Measurements from ENCODE around the gene NUDT3. TPM values are rescaled to one million over a fixed set of nuclear protein-coding genes. Genes with fewer than 3 reads are reported as not detected.
A peak's percentile ranks its signal among the peaks of the same experiment; 100 is the strongest.

The NUDT3 gene
- total RNA-seq, 2 donors from 2014 or later = 19.5 to 21.9 TPM

- ATAC-seq = no peak
- DNase-seq = no peak
- intact Hi-C loops (cut with DNase I, micrococcal nuclease) = no loop called here
Observed at GRCh38 chr6:34352305-34352937, 40.0 kb downstream of the NUDT3 start.

GRCh38 chr6:34350934-34351217 lies 41.6 kb downstream of the NUDT3 start:
- intact Hi-C loops (cut with DNase I, micrococcal nuclease) = no loop called here
- ATAC-seq (no peak), DNase-seq (no peak)

GRCh38 chr6:34350137-34350933 lies 42.1 kb downstream of the NUDT3 start:
- ATAC-seq (no peak), DNase-seq (no peak)
- intact Hi-C loops (cut with DNase I, micrococcal nuclease) = no loop called here

GRCh38 chr6:34349211-34349610 lies 43.3 kb downstream of the NUDT3 start:
- ATAC-seq = no peak
- no peak for DNase-seq
- intact Hi-C loops (cut with DNase I, micrococcal nuclease) = no loop called here

GRCh38 chr6:34347303-34347702 lies 45.2 kb downstream of the NUDT3 start:
- DNase-seq (no peak), ATAC-seq (no peak)
- intact Hi-C loops (cut with DNase I, micrococcal nuclease) = no loop called here

GRCh38 chr6:34346175-34347119 lies 46.0 kb downstream of the NUDT3 start:
- intact Hi-C loops (cut with DNase I, micrococcal nuclease) = no loop called here
- DNase-seq (no peak), ATAC-seq (peak; percentile 74)

GRCh38 chr6:34343806-34344205 lies 48.7 kb downstream of the NUDT3 start:
- intact Hi-C loops (cut with DNase I, micrococcal nuclease) = no loop called here
- no peak for ATAC-seq
- DNase-seq = no peak

- intact Hi-C loops (cut with DNase I, micrococcal nuclease) = no loop called here
- ATAC-seq (no peak), DNase-seq (no peak)
Observed at GRCh38 chr6:34342247-34342646, 50.2 kb downstream of the NUDT3 start.

- peak in 1 of 2 donors; percentile 34 for DNase-seq
- intact Hi-C loops (cut with DNase I, micrococcal nuclease) = no loop called here
- ATAC-seq = no peak
Observed at GRCh38 chr6:34341481-34341971, 50.9 kb downstream of the NUDT3 start.

GRCh38 chr6:34340906-34341480 lies 51.5 kb downstream of the NUDT3 start:
- intact Hi-C loops (cut with DNase I, micrococcal nuclease) = no loop called here
- peak; percentile 45 for ATAC-seq
- no peak for DNase-seq

GRCh38 chr6:34340394-34340793 lies 52.1 kb downstream of the NUDT3 start:
- DNase-seq = no peak
- no peak for ATAC-seq
- intact Hi-C loops (cut with DNase I, micrococcal nuclease) = no loop called here

- no peak for DNase-seq
- intact Hi-C loops (cut with DNase I, micrococcal nuclease) = no loop called here
Observed at GRCh38 chr6:34339971-34340370, 52.5 kb downstream of the NUDT3 start.

GRCh38 chr6:34339432-34339831 lies 53.0 kb downstream of the NUDT3 start:
- DNase-seq (no peak), ATAC-seq (no peak)
- intact Hi-C loops (cut with DNase I, micrococcal nuclease) = no loop called here

More at GRCh38 chr6:34339971-34340370, 52.5 kb downstream of the NUDT3 start:
- no peak for ATAC-seq

GRCh38 chr6:34338811-34339210 lies 53.7 kb downstream of the NUDT3 start:
- no peak for DNase-seq
- intact Hi-C loops (cut with DNase I, micrococcal nuclease) = no loop called here
- ATAC-seq = no peak

- intact Hi-C loops (cut with DNase I, micrococcal nuclease) = no loop called here
- DNase-seq (no peak), ATAC-seq (no peak)
Observed at GRCh38 chr6:34338377-34338776, 54.1 kb downstream of the NUDT3 start.

- intact Hi-C loops (cut with DNase I, micrococcal nuclease) = no loop called here
- no peak for DNase-seq
- no peak for ATAC-seq
Observed at GRCh38 chr6:34334796-34335416, 57.6 kb downstream of the NUDT3 start.

- DNase-seq = no peak
- intact Hi-C loops (cut with DNase I, micrococcal nuclease) = no loop called here
Observed at GRCh38 chr6:34333858-34334257, 58.6 kb downstream of the NUDT3 start.

GRCh38 chr6:34332251-34333198 lies 59.9 kb downstream of the NUDT3 start:
- no peak for ATAC-seq
- no peak for DNase-seq
- intact Hi-C loops (cut with DNase I, micrococcal nuclease) = no loop called here

More at GRCh38 chr6:34333858-34334257, 58.6 kb downstream of the NUDT3 start:
- no peak for ATAC-seq

Data from left colon (tissue), 2 donors.